Esophagus (tissue), 2 donors: Measurements from ENCODE around the gene HSF4. TPM values are rescaled to one million over a fixed set of nuclear protein-coding genes. Genes with fewer than 3 reads are reported as not detected.

Experiments used
- H3K27ac ChIP-seq, 2 donors: one replicate each; pipeline ENCODE4 v1.5.1; 2013; ENCODE audit warnings: low read depth in 2 of 2, mild to moderate bottlenecking in 2 of 2, inconsistent platforms in 1 of 2, low read length in 1 of 2, moderate library complexity in 1 of 2
- H3K27me3 ChIP-seq, 2 donors: one replicate each; pipeline ENCODE4 v1.6.1; 2013; ENCODE audit warnings: low read length in 2 of 2, control low read depth in 1 of 2, mild to moderate bottlenecking in 1 of 2; ENCODE audit not compliant: insufficient read depth in 2 of 2, control insufficient read depth in 1 of 2
- H3K36me3 ChIP-seq, 2 donors: one replicate each; pipeline ENCODE4 v1.6.1; 2013; ENCODE audit warnings: low read length in 1 of 2; ENCODE audit not compliant: control insufficient read depth in 2 of 2, insufficient read depth in 2 of 2
- H3K4me1 ChIP-seq, 2 donors: one replicate each; pipeline ENCODE4 v1.6.1; 2013; ENCODE audit warnings: low read length in 1 of 2; ENCODE audit not compliant: control insufficient read depth in 2 of 2, insufficient read depth in 2 of 2
- H3K4me3 ChIP-seq, 2 donors: one replicate each; pipeline ENCODE4 v1.5.1; 2013; ENCODE audit warnings: low read length in 2 of 2, mild to moderate bottlenecking in 2 of 2, low read depth in 1 of 2, moderate library complexity in 1 of 2
- H3K9me3 ChIP-seq, 2 donors: one replicate each; pipeline ENCODE4 v1.6.1; 2013; ENCODE audit warnings: mild to moderate bottlenecking in 2 of 2, low read depth in 1 of 2, low read length in 1 of 2, moderate library complexity in 1 of 2; ENCODE audit not compliant: control insufficient read depth in 2 of 2, insufficient read depth in 1 of 2
- WGBS, 2 donors: extraction: QIAGEN DNeasy Blood & Tissue Kit; methylation state at CpG; one replicate each; pipeline ENCODE4 v1.1.7; 2013; 5-methylcytosine and 5-hydroxymethylcytosine counted together
- polyA plus RNA-seq, 2 donors: library from polyadenylated mRNA; stranded (reverse); fragments of 200-250 nt; gene quantifications; one replicate each; pipeline ENCODE4 v1.2.3, GENCODE V29; 2013
- donor health status: healthy with polysubstance abuse.
- donor health status: Bipolar disorder and iron deficiency.

The HSF4 gene
- polyA plus RNA-seq, 2 donors, result 22.9 to 80.4 TPM

DNA sequence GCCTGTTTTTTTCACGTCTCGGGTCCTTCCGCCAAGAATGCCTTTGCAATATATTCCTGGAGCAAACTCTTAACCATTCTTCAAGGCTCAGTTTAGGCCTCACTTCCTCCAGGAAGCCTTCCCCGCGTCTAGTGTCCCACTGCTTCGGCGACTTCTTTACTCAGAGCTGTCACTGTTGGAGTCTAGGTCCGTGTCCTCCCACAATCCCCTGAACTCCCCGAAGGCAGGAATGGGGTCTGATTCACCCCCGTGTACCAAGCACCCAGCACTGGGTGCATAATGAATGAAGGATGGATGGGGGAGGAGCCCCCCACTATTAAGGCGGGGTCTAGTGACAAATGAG lies 18.7 kb downstream of the HSF4 start:
- Histone ChIP-seq H3K4me3 (peak overlapping the region; percentile 60 to 91), H3K9me3 (no peaks in the 10 kb centered on the region), H3K27ac (peak overlapping the region; percentile 97 to 99), H3K27me3 (no peaks in the 10 kb centered on the region), H3K36me3 (no peaks in the 10 kb centered on the region), H3K4me1 (peaks cover 9 to 27% of the 10 kb centered on the region in 2 donors)
- WGBS, 2 donors, result 7 to 10% methylated on average over 11 of the region's 11 CpGs

- Histone ChIP-seq H3K27me3 (no peaks in the 10 kb centered on the region), H3K4me3 (peak within 1 kb of the TSS; percentile 60 to 91), H3K36me3 (no peaks in the 10 kb centered on the region), H3K9me3 (no peaks in the 10 kb centered on the region), H3K27ac (peak within 1 kb of the TSS; percentile 97 to 99), H3K4me1 (peaks cover 9 to 21% of the 10 kb centered on the region in 2 donors)
- WGBS, 2 donors, result 0% methylated on average over 69 to 77 of the region's 77 CpGs
Measured at GRCh38 chr16:67183627-67184452, 19.3 kb downstream of the HSF4 start, which contains the start of gene MATCAP1. Gene MATCAP1, minus strand, starts transcription at chr16:67183963. Its CDS starts 3,353 bp downstream, at chr16:67180610.

DNA sequence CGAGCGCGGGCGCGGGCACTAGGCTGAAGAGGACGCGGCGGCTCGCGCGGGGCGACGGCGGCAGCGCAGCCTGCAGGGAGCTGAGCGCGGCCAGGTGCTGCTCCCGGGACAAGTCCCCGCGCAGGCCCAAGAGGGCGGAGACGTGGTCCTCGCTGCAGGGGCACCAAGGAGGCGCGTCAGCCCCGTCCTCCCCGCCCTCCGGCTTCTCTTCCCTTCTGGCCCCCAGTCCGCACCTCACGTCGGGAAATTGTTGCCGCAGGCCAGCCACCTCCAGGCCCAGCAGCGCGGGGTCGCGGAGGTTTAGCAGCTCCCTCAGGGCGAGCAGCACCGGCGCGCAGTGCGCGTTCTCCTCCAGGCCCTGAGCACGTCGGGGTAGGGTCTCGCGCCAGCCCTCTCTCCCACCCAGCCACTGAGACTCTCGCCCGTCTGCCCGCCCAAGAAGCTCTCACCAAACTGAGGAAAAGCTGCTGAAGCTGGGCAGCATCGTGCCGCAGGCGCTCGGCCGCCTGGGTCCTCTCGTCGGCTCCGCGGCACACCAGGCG lies 20.0 kb downstream of the HSF4 start:
- H3K9me3 ChIP-seq, result no peaks in the 10 kb centered on the region
- H3K4me1 ChIP-seq, result peaks cover 9 to 16% of the 10 kb centered on the region in 2 donors
- peak overlapping the region; percentile 97 to 99 for H3K27ac ChIP-seq
- WGBS, 2 donors, result 5 to 7% methylated on average over 45 to 59 of the region's 59 CpGs
- H3K36me3 ChIP-seq, result no peaks in the 10 kb centered on the region
- H3K27me3 ChIP-seq, result no peaks in the 10 kb centered on the region
- peak overlapping the region; percentile 60 to 91 for H3K4me3 ChIP-seq

GRCh38 chr16:67184995-67185650 lies 20.6 kb downstream of the HSF4 start:
- Histone ChIP-seq H3K4me3 (peak overlapping the region; percentile 60 to 91), H3K4me1 (peaks cover 9 to 15% of the 10 kb centered on the region in 2 donors), H3K9me3 (no peaks in the 10 kb centered on the region), H3K27ac (peak overlapping the region in 1 of 2 donors; percentile 36), H3K27me3 (no peaks in the 10 kb centered on the region), H3K36me3 (no peaks in the 10 kb centered on the region)
- WGBS, 2 donors, result 10 to 14% methylated on average over 42 to 43 of the region's 43 CpGs

GRCh38 chr16:67185651-67186134 lies 21.1 kb downstream of the HSF4 start:
- Histone ChIP-seq H3K4me1 (peaks cover 9 to 15% of the 10 kb centered on the region in 2 donors), H3K27ac (peak overlapping the region in 1 of 2 donors; percentile 36), H3K36me3 (no peaks in the 10 kb centered on the region), H3K4me3 (peak overlapping the region in 1 of 2 donors; percentile 60), H3K27me3 (no peaks in the 10 kb centered on the region), H3K9me3 (no peaks in the 10 kb centered on the region)
- WGBS, 2 donors, result 9 to 12% methylated on average over 12 of the region's 12 CpGs

DNA sequence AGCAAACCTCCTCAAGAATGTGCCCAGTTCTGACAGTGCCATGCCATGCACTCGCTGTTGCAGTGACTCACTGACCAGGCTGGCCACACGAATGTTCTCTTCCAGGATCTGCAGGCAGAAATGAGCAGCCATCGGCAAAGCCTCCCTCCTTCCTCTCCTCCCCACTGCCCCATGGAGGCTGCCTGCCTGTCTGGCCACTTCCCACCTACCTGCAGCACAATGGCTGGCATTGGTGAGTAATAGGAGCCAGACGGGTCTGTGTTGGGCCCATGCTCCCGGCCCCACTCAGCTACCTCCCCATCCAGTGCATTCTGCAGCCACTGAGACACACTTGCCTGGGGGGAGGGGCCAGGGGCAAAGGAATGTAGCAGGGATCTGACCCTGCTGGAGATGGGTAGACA lies 22.0 kb downstream of the HSF4 start:
- Histone ChIP-seq H3K27ac (no peak overlapping the region), H3K4me1 (peaks cover 9 to 16% of the 10 kb centered on the region in 2 donors), H3K4me3 (no peak overlapping the region), H3K9me3 (no peaks in the 10 kb centered on the region), H3K27me3 (no peaks in the 10 kb centered on the region), H3K36me3 (no peaks in the 10 kb centered on the region)
- WGBS, 2 donors, result 56 to 64% methylated on average over 5 of the region's 5 CpGs

- peaks cover 9 to 19% of the 10 kb centered on the region in 2 donors for H3K4me1 ChIP-seq
- no peaks in the 10 kb centered on the region for H3K27me3 ChIP-seq
- H3K27ac ChIP-seq, result no peak overlapping the region
- H3K4me3 ChIP-seq, result no peak overlapping the region
- H3K9me3 ChIP-seq, result no peaks in the 10 kb centered on the region
- no peaks in the 10 kb centered on the region for H3K36me3 ChIP-seq
- WGBS, 2 donors, result 88 to 89% methylated on average over 25 to 26 of the region's 26 CpGs
Measured at GRCh38 chr16:67187175-67187890, 22.8 kb downstream of the HSF4 start.

DNA sequence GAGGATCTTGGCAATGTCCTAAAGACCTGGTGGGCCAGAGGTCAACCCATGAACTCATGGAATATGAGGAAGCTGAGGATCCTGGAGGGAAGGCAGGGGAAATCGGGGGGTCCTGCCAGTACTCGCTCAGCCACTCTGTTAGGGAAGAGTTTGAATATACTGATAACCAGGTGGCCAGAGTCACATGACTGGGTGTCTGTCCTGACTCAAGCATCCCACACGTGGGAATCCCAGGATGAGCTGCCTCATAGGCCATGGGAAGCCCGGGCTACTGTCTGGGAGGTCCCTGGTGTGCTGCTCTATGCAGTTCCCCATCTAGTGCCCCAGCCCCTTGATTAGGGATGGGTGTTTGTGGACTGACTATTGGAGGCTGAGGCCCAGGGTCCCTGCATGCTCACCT lies 23.8 kb downstream of the HSF4 start:
- Histone ChIP-seq H3K4me3 (no peak overlapping the region), H3K27ac (no peak overlapping the region), H3K27me3 (no peaks in the 10 kb centered on the region), H3K9me3 (no peaks in the 10 kb centered on the region), H3K36me3 (no peaks in the 10 kb centered on the region), H3K4me1 (peaks cover 16 to 23% of the 10 kb centered on the region in 2 donors)
- WGBS, 2 donors, result 81 to 83% methylated on average over 4 of the region's 4 CpGs

DNA sequence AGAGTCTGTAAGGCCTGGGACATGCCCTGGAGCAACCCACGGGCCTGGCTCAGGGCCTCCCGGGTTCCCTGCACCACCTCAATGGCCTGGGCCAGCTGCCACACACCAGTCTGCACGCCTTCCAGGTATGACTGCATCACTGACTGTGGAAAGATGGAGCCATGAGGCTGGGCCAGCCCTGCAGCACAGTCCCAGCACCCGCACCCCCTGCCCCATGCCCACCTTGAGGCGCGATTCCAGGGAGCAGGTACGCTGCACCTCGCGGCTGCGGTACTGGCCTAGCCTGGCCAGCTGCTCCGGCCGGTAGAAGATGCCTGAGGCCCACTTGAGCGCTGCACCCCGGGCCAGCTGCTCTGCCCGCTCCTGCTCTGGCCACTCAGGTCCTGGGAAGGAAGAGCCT lies 24.3 kb downstream of the HSF4 start:
- Histone ChIP-seq H3K4me1 (peaks cover 17 to 27% of the 10 kb centered on the region in 2 donors), H3K4me3 (no peak overlapping the region), H3K9me3 (no peaks in the 10 kb centered on the region), H3K36me3 (peaks cover 0 to under 1% of the 10 kb centered on the region in 2 donors), H3K27ac (no peak overlapping the region), H3K27me3 (no peaks in the 10 kb centered on the region)
- WGBS, 2 donors, result 87 to 90% methylated on average over 15 of the region's 15 CpGs
